Nephron (organoid): Measurements from ENCODE around the gene PIAS4.

Source experiments
- H3K27ac Mint-ChIP-seq, 3 experiments: 2 replicates each; pipeline ENCODE4 v1.8.0; 2020; ENCODE audit warnings: mixed read lengths in 3 of 3, mild to moderate bottlenecking in 2 of 3, moderate library complexity in 1 of 3
- H3K27me3 Mint-ChIP-seq: 2 replicates; pipeline ENCODE4 v1.8.0; 2021; ENCODE audit warnings: low read depth, mild to moderate bottlenecking, moderate library complexity, mixed read lengths
- H3K36me3 Mint-ChIP-seq: 2 replicates; pipeline ENCODE4 v1.8.0; 2020; ENCODE audit warnings: low read depth, mixed read lengths
- H3K4me1 Mint-ChIP-seq: 2 replicates; pipeline ENCODE4 v1.8.0; 2020; ENCODE audit warnings: mixed read lengths
- H3K4me3 Mint-ChIP-seq, 3 experiments: 2 replicates each; pipeline ENCODE4 v1.8.0; 2020; ENCODE audit warnings: mild to moderate bottlenecking in 3 of 3, mixed read lengths in 3 of 3, moderate library complexity in 2 of 3
- H3K9me3 Mint-ChIP-seq: 2 replicates; pipeline ENCODE4 v1.8.0; 2020; ENCODE audit warnings: mixed read lengths
- TF ChIP-seq, protein P1 (sequence below), 3 experiments: fragments of 200-600 bp; sonication (generic); IDR thresholded peaks; one replicate each; pipeline ENCODE4 v1.5.0; 2021; ENCODE audit warnings: antibody characterized with exemption in 3 of 3; ENCODE audit not compliant: unreplicated experiment in 3 of 3

The PIAS4 gene

DNA sequence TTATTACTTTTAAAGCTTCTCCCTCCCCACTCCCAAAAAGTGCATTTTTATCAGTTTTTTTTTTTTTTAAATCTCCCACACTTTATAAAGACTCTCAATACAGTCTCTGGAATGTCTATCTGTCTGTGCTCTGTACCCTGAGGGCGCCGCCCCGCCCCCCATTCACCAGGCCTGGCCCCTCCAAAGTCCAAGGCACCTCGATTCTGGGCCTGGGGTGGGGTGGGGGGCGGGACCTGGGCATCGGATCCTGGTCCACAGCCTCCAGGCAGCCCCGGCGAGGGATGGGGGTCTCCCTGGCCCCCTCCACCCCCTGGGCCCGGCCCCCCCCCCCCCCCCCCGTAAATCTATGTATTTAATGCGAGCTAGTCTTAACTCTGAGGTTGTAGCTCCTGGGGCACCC lies 35.9 kb downstream of the PIAS4 start:
- peaks cover 12% of the 10 kb centered on the region for H3K36me3 Mint-ChIP-seq
- TF ChIP-seq, protein P1, sequence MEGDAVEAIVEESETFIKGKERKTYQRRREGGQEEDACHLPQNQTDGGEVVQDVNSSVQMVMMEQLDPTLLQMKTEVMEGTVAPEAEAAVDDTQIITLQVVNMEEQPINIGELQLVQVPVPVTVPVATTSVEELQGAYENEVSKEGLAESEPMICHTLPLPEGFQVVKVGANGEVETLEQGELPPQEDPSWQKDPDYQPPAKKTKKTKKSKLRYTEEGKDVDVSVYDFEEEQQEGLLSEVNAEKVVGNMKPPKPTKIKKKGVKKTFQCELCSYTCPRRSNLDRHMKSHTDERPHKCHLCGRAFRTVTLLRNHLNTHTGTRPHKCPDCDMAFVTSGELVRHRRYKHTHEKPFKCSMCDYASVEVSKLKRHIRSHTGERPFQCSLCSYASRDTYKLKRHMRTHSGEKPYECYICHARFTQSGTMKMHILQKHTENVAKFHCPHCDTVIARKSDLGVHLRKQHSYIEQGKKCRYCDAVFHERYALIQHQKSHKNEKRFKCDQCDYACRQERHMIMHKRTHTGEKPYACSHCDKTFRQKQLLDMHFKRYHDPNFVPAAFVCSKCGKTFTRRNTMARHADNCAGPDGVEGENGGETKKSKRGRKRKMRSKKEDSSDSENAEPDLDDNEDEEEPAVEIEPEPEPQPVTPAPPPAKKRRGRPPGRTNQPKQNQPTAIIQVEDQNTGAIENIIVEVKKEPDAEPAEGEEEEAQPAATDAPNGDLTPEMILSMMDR (IDR thresholded peaks at IDR 0.05; ENCODE audit: unreplicated experiment in 3 of 3), result no peak
- H3K4me3 Mint-ChIP-seq, result no peak overlapping the region
- H3K27ac Mint-ChIP-seq, result no peak overlapping the region
- no peaks in the 10 kb centered on the region for H3K9me3 Mint-ChIP-seq
- no peaks in the 10 kb centered on the region for H3K27me3 Mint-ChIP-seq
- peaks cover 3% of the 10 kb centered on the region for H3K4me1 Mint-ChIP-seq

DNA sequence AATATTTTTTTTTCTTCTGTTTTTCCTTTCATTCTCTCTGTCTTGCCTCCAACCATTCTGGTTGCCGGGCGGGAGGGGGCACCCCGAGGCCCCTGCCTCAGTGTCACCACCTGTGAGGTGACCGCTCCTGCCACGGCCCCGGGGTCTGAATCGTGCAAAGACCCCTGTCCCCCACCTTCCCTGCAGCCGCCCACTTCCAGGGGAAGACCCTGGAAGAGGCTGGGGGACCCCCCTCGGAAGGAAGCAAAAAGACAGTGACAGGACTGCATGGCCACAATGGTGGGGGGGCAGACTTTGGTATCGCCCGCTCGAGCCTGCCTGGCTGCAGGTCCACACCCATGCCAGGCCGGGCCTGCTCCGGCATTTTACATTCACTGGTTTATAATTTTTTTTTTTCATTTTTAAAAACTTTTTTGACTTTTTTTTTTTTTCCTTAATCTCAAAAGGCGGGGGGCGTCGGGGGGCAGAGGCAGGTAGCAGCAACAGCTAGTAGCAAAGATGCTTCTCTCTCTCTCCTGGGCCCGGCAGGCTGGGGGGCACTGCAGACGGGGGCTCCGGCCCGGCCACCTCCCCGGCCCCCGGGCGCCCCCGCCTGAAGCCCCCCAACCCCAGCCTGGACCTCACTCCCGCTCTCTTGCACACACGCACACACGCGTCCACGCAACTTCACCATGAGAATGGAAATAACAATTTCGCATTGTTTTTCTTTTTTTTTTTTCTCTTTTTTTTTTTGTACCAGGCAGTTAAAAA lies 36.6 kb downstream of the PIAS4 start:
- peaks cover 3% of the 10 kb centered on the region for H3K4me1 Mint-ChIP-seq
- no peaks in the 10 kb centered on the region for H3K27me3 Mint-ChIP-seq
- no peak overlapping the region for H3K4me3 Mint-ChIP-seq
- TF ChIP-seq, protein P1 (IDR thresholded peaks at IDR 0.05; ENCODE audit: unreplicated experiment in 3 of 3), result no peak
- no peaks in the 10 kb centered on the region for H3K9me3 Mint-ChIP-seq
- no peak overlapping the region for H3K27ac Mint-ChIP-seq
- peaks cover 12% of the 10 kb centered on the region for H3K36me3 Mint-ChIP-seq

DNA sequence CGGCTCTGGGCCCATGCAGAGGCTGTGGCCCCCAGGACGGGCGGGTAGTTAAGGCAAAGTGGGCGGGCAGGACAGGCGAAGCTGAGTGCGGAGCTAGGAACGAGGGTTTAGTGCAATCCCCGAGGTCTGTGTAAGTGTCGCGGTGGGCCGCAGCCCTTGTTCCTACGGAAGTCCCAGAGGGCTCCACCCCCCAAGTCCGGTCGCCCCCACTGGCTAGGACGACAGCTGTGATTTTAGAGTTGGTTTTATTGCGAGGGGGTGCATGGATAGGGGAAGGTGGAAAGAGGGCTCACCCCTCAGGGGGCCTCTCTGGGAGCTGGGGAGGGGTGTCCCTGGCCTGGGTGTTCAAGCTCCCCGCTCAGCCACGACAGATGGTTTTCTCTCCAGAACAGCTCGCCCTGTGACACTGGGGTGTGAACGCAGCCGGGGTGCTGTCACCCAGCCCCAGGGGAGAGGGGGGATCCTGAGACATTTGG lies 37.5 kb downstream of the PIAS4 start:
- TF ChIP-seq, protein P1 (IDR thresholded peaks at IDR 0.05; ENCODE audit: unreplicated experiment in 3 of 3), result no peak
- Mint-ChIP-seq H3K27ac (no peak overlapping the region), H3K4me3 (no peak overlapping the region)

DNA sequence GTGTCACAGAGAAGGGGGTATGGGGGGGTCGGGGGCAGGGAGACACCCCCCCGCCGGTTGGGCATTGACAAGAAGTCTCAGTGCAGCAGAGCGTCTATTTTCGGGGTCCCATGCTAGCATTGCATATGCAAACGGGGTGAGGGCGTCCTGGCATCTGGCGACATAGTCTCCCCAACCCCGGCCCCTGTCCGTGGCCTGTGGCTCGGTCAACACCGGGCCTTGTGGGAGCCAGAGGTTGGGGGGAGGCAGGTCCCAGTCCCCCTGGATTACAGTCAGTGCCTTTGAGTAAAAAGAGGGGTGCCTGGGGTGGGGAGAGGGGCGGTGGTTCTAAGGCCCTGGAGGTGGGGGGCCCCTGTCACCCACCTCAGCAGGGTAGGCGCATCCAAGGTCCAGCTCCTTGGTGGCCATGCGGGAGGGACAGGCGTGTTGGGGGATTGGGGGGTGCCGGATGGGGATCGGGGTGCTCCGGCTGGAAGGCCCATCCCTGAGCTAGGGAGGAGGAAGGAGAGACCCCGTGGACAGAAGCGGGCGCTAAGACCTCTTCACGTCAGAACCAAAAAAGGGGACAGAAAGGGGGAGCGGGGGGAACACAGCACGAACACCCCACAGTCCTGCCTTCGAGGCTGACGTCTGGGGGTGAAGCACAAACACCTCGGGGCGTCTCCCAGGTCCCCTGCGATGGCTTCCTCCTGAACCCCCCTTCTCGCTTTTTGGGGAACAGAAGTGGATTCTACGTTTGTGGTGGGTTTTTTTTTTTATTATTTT lies 38.2 kb downstream of the PIAS4 start:
- peaks cover 14% of the 10 kb centered on the region for H3K36me3 Mint-ChIP-seq
- H3K27me3 Mint-ChIP-seq, result no peaks in the 10 kb centered on the region

More for the DNA sequence above, 37.5 kb downstream of the PIAS4 start:
- H3K36me3 Mint-ChIP-seq, result peaks cover 15% of the 10 kb centered on the region
- H3K4me1 Mint-ChIP-seq, result peaks cover 3% of the 10 kb centered on the region
- no peaks in the 10 kb centered on the region for H3K27me3 Mint-ChIP-seq
- no peaks in the 10 kb centered on the region for H3K9me3 Mint-ChIP-seq

DNA sequence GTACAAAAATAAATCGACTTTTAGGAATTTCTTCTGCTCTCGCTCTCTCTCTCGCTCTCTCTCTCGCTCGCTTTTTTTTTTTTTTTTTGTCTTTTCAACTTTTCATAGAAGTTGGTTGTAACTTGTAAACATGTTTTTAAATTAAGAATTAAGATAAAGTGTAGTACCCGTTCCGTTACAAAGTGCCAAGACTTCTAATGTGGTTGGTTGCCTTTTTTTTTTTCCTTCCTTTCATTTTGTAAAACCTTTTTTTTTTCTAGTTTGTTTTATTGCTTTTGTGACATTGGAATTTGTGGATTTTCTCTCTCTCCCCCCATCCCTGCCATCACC lies 38.8 kb downstream of the PIAS4 start:
- Mint-ChIP-seq H3K27ac (peak overlapping the region in 1 of 3 experiments; percentile 22), H3K9me3 (no peaks in the 10 kb centered on the region), H3K4me1 (peaks cover 3% of the 10 kb centered on the region), H3K27me3 (no peaks in the 10 kb centered on the region), H3K36me3 (peaks cover 18% of the 10 kb centered on the region), H3K4me3 (no peak overlapping the region)
- TF ChIP-seq, protein P1 (IDR thresholded peaks at IDR 0.05; ENCODE audit: unreplicated experiment in 3 of 3), result no peak

More for the DNA sequence above, 38.2 kb downstream of the PIAS4 start:
- H3K4me3 Mint-ChIP-seq, result no peak overlapping the region
- peaks cover 3% of the 10 kb centered on the region for H3K4me1 Mint-ChIP-seq
- no peaks in the 10 kb centered on the region for H3K9me3 Mint-ChIP-seq
- H3K27ac Mint-ChIP-seq, result no peak overlapping the region
- TF ChIP-seq, protein P1 (IDR thresholded peaks at IDR 0.05; ENCODE audit: unreplicated experiment in 3 of 3), result no peak
